ENCODE data around the gene ZNF593. TPM values are rescaled to one million over a fixed set of nuclear protein-coding genes. Genes with fewer than 3 reads are reported as not detected.

The ZNF593 gene
- total and polyA plus RNA-seq, 8 donors: 10.6 to 138 (median 74.1) TPM; not detected in 1

- H3K4me3 ChIP-seq: no peak overlapping the region
- no peak for DNase-seq
- 83 to 88% (median 85%) methylated on average over 4 of the region's 4 CpGs for WGBS, 5 donors
- no peaks in the 10 kb centered on the region for H3K27me3 ChIP-seq
- H3K36me3 ChIP-seq: peaks cover 0 to 46% (median 43%) of the 10 kb centered on the region in 4 donors
- H3K4me1 ChIP-seq: peaks cover 0 to 9% (median 5%) of the 10 kb centered on the region in 4 donors
- no peaks in the 10 kb centered on the region for H3K9me3 ChIP-seq
- H3K27ac ChIP-seq: no peak overlapping the region
- no peak for TF ChIP-seq POLR2AphosphoS5 (IDR thresholded peaks at IDR 0.05)
- intact Hi-C loops (cut with DNase I; ENCODE audit: low total_unique reads): no loop called here
Measured at GRCh38 chr1:26180010-26180506, 10.3 kb downstream of the ZNF593 start.

- Histone ChIP-seq H3K27ac (no peak overlapping the region), H3K9me3 (no peaks in the 10 kb centered on the region), H3K4me3 (no peak overlapping the region), H3K27me3 (no peaks in the 10 kb centered on the region), H3K36me3 (peaks cover 0 to 60% (median 56%) of the 10 kb centered on the region in 4 donors), H3K4me1 (peaks cover 0 to 9% (median 5%) of the 10 kb centered on the region in 4 donors)
- DNase-seq: no peak
- 76 to 82% (median 78%) methylated on average over 8 to 9 of the region's 9 CpGs for WGBS, 5 donors
- no peak for TF ChIP-seq EP300 (IDR thresholded peaks at IDR 0.05)
- TF ChIP-seq CTCF (IDR thresholded peaks at IDR 0.05): no peak
- TF ChIP-seq POLR2A (IDR thresholded peaks at IDR 0.05): no peak
- no peak for TF ChIP-seq POLR2AphosphoS5 (IDR thresholded peaks at IDR 0.05)
- intact Hi-C loops (cut with DNase I; ENCODE audit: low total_unique reads): no loop called here
Measured at GRCh38 chr1:26181586-26182382, 12.1 kb downstream of the ZNF593 start.

DNA sequence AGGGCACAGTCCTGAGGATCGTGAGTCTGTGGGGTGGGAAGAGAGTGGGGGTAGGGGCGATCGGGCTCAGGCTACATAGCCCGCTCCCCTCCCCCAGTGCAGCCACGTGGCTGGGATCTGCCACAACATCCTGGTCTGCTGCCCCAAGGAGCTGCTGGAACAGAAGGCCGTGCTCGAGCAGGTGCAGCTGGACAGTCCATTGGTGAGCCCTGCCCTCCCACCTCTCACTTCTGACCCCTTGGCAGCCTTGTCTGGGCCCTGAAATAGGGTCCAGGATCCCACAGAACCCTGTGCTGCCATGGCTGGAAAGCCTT lies 12.6 kb downstream of the ZNF593 start:
- H3K36me3 ChIP-seq: peaks cover 0 to 65% (median 60%) of the 10 kb centered on the region in 4 donors
- no peak overlapping the region for H3K27ac ChIP-seq
- no peak for DNase-seq
- H3K4me3 ChIP-seq: no peak overlapping the region
- no peaks in the 10 kb centered on the region for H3K9me3 ChIP-seq
- H3K27me3 ChIP-seq: no peaks in the 10 kb centered on the region
- WGBS, 5 donors: 70 to 87% (median 81%) methylated on average over 3 to 7 of the region's 7 CpGs
- intact Hi-C loops (cut with DNase I; ENCODE audit: low total_unique reads): no loop called here
- H3K4me1 ChIP-seq: peaks cover 0 to 9% (median 5%) of the 10 kb centered on the region in 4 donors
- TF ChIP-seq CTCF (IDR thresholded peaks at IDR 0.05) (no peak), POLR2AphosphoS5 (IDR thresholded peaks at IDR 0.05) (no peak), EP300 (IDR thresholded peaks at IDR 0.05) (no peak), POLR2A (IDR thresholded peaks at IDR 0.05) (no peak)

DNA sequence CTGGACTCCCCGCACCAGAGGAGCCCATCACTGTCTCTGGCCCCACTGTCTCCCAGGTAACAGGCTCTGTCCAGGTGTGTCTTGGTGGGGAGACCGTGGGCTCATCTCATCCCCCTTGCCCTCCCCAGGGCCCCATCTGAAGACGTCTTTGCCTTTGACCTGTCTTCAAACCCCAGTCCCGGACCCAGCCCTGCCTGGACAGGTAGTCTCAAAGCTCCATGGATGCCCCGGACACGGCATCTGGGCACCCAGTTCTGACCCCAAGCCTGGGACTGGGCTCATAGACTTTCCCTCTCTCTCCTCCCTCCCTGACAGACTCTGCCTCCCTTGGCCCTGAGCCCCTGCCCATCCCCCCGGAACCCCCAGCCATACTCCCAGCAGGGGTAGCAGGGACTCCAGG lies 14.4 kb downstream of the ZNF593 start:
- no peaks in the 10 kb centered on the region for H3K9me3 ChIP-seq
- no peaks in the 10 kb centered on the region for H3K27me3 ChIP-seq
- H3K4me3 ChIP-seq: no peak overlapping the region
- peaks cover 0 to 81% (median 76%) of the 10 kb centered on the region in 4 donors for H3K36me3 ChIP-seq
- TF ChIP-seq POLR2AphosphoS5 (IDR thresholded peaks at IDR 0.05) (no peak), EP300 (IDR thresholded peaks at IDR 0.05) (no peak), POLR2A (IDR thresholded peaks at IDR 0.05) (no peak), CTCF (IDR thresholded peaks at IDR 0.05) (no peak)
- DNase-seq: no peak
- intact Hi-C loops (cut with DNase I; ENCODE audit: low total_unique reads): no loop called here
- no peak overlapping the region for H3K27ac ChIP-seq
- H3K4me1 ChIP-seq: peaks cover 0 to 3% (median 0%) of the 10 kb centered on the region in 4 donors
- WGBS, 5 donors: 86 to 97% (median 94%) methylated on average over 7 of the region's 7 CpGs

GRCh38 chr1:26184883-26185282 lies 15.2 kb downstream of the ZNF593 start:
- Histone ChIP-seq H3K36me3 (peaks cover 0 to 86% (median 81%) of the 10 kb centered on the region in 4 donors), H3K4me3 (no peak overlapping the region), H3K27me3 (no peaks in the 10 kb centered on the region), H3K9me3 (no peaks in the 10 kb centered on the region), H3K27ac (no peak overlapping the region), H3K4me1 (no peaks in the 10 kb centered on the region)
- intact Hi-C loops (cut with DNase I; ENCODE audit: low total_unique reads): no loop called here
- 92 to 98% (median 94%) methylated on average over 17 to 21 of the region's 21 CpGs for WGBS, 5 donors
- DNase-seq: no peak
- no peak for TF ChIP-seq POLR2AphosphoS5 (IDR thresholded peaks at IDR 0.05)
- TF ChIP-seq EP300 (IDR thresholded peaks at IDR 0.05): no peak
- no peak for TF ChIP-seq POLR2A (IDR thresholded peaks at IDR 0.05)
- TF ChIP-seq CTCF (IDR thresholded peaks at IDR 0.05): no peak

All from stomach (tissue), 9 donors.